Endodermal cell (in vitro differentiated cells): ENCODE data around the gene NDUFV1. TPM values are rescaled to one million over a fixed set of nuclear protein-coding genes. Genes with fewer than 3 reads are reported as not detected.

Source experiments
- DNase-seq: peaks from one replicate; pipeline ENCODE4 v3.0.0-alpha.2; 2017
- H3K27ac ChIP-seq: 2 replicates; pipeline ENCODE4 v1.5.1; 2013; ENCODE audit warnings: mild to moderate bottlenecking, low read depth, low read length, moderate library complexity
- H3K27me3 ChIP-seq: 2 replicates; pipeline ENCODE4 v1.6.1; 2013; ENCODE audit warnings: mild to moderate bottlenecking, low read length, moderate library complexity; ENCODE audit not compliant: insufficient read depth, control insufficient read depth, poor library complexity, severe bottlenecking
- H3K36me3 ChIP-seq: 2 replicates; pipeline ENCODE4 v1.7.0; 2013; ENCODE audit warnings: mild to moderate bottlenecking, low read length, moderate library complexity; ENCODE audit not compliant: control insufficient read depth, insufficient read depth
- H3K4me1 ChIP-seq: one replicate; pipeline ENCODE4 v1.7.0; 2013; ENCODE audit warnings: low read length; ENCODE audit not compliant: control insufficient read depth, insufficient read depth
- H3K4me3 ChIP-seq: 2 replicates; pipeline ENCODE4 v1.5.1; 2013; ENCODE audit warnings: mild to moderate bottlenecking, low read length, moderate library complexity
- H3K9ac ChIP-seq: 2 replicates; pipeline ENCODE4 v1.6.1; 2013; ENCODE audit warnings: mild to moderate bottlenecking, low read length, moderate library complexity; ENCODE audit not compliant: poor library complexity, severe bottlenecking; ENCODE audit errors: extremely low read depth
- H3K9me3 ChIP-seq: 2 replicates; pipeline ENCODE4 v1.6.1; 2013; ENCODE audit warnings: mild to moderate bottlenecking, low read length, moderate library complexity; ENCODE audit not compliant: control insufficient read depth
- H3K27ac Mint-ChIP-seq: 2 replicates; pipeline ENCODE4 v1.8.0; 2020; ENCODE audit warnings: mixed read lengths
- H3K27me3 Mint-ChIP-seq: 2 replicates; pipeline ENCODE4 v1.8.0; 2021; ENCODE audit warnings: mild to moderate bottlenecking, mixed read lengths; ENCODE audit not compliant: insufficient read depth
- H3K36me3 Mint-ChIP-seq: 2 replicates; pipeline ENCODE4 v1.8.0; 2020; ENCODE audit warnings: low read depth, mixed read lengths
- H3K4me1 Mint-ChIP-seq: 2 replicates; pipeline ENCODE4 v1.8.0; 2020; ENCODE audit warnings: mixed read lengths
- H3K4me3 Mint-ChIP-seq: 2 replicates; pipeline ENCODE4 v1.8.0; 2020; ENCODE audit warnings: mild to moderate bottlenecking, moderate library complexity, mixed read lengths
- H3K9me3 Mint-ChIP-seq: 2 replicates; pipeline ENCODE4 v1.8.0; 2020; ENCODE audit warnings: mild to moderate bottlenecking, mixed read lengths
- WGBS, 2 experiments: methylation state at CpG; one replicate each; pipeline versions ENCODE4 v1.1.5 to v1.1.7; 2013; ENCODE audit warnings: missing lambda C conversion rate in 2 of 2, mixed read lengths in 1 of 2; ENCODE audit not compliant: insufficient coverage in 1 of 2, insufficient read length in 1 of 2; 5-methylcytosine and 5-hydroxymethylcytosine counted together
- total RNA-seq, 2 donors: library from RNA; stranded (reverse); fragmentation: NEBNext Ultra II Directional in 1 of 2; extraction: Animal tissue kit (Norgen Biotek cat#: 25700) in 1 of 2; gene quantifications; 2 replicates in 1 of 2; 3 replicates in 1 of 2; pipeline ENCODE4 v1.2.1, GENCODE V29; 2021
- TF ChIP-seq, protein P1 (sequence below): fragments of 200-600 bp; sonication (generic); conservative IDR thresholded peaks from 2 replicates; pipeline ENCODE4 v1.5.0; 2021; ENCODE audit warnings: antibody characterized with exemption, mild to moderate bottlenecking

NDUFV1 gene
- total RNA-seq, 2 donors from 2014 or later, result 135 to 160 TPM

GRCh38 chr11:67638535-67639437 lies 32.0 kb downstream of the NDUFV1 start:
- Histone ChIP-seq H3K4me3 (no peak overlapping the region), H3K27me3 (peaks cover 5% of the 10 kb centered on the region), H3K9ac (no peak overlapping the region), H3K27ac (no peak overlapping the region), H3K4me1 (no peaks in the 10 kb centered on the region), H3K9me3 (no peaks in the 10 kb centered on the region), H3K36me3 (no peaks in the 10 kb centered on the region)
- peak; percentile 52 for DNase-seq
- H3K4me1 Mint-ChIP-seq, result no peaks in the 10 kb centered on the region
- no peak overlapping the region for H3K27ac Mint-ChIP-seq
- no peaks in the 10 kb centered on the region for H3K36me3 Mint-ChIP-seq
- H3K9me3 Mint-ChIP-seq, result no peaks in the 10 kb centered on the region
- TF ChIP-seq, protein P1, sequence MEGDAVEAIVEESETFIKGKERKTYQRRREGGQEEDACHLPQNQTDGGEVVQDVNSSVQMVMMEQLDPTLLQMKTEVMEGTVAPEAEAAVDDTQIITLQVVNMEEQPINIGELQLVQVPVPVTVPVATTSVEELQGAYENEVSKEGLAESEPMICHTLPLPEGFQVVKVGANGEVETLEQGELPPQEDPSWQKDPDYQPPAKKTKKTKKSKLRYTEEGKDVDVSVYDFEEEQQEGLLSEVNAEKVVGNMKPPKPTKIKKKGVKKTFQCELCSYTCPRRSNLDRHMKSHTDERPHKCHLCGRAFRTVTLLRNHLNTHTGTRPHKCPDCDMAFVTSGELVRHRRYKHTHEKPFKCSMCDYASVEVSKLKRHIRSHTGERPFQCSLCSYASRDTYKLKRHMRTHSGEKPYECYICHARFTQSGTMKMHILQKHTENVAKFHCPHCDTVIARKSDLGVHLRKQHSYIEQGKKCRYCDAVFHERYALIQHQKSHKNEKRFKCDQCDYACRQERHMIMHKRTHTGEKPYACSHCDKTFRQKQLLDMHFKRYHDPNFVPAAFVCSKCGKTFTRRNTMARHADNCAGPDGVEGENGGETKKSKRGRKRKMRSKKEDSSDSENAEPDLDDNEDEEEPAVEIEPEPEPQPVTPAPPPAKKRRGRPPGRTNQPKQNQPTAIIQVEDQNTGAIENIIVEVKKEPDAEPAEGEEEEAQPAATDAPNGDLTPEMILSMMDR, result no peak
- WGBS, 2 experiments, result 92 to 97% methylated on average over 14 to 24 of the region's 24 CpGs
- no peak overlapping the region for H3K4me3 Mint-ChIP-seq
- peaks cover 25% of the 10 kb centered on the region for H3K27me3 Mint-ChIP-seq

DNA sequence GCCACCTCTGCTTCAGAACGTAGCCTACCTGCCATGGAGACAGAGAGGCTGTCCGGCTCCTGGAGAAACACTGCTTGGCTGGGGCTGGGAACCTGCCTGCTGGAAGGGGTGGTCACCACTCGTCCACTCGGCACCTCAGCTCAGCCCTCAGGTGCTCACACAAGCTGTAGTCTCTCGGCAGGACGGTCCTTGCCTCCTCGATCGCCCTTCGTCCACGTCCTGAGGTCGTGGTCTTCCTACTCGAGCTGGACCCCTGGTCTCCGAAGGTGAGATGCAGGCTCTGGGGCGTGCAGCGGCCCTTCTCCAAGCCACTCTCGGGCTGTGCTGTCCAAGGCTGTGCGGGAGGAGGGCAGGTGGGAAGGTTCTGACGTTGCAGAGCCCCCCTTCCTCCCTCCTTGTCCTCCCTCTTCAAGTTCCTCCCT lies 32.7 kb downstream of the NDUFV1 start, which contains the start of gene TBX10:
TBX10 (minus strand) TSS at position 326 of the 422 bp plus-strand sequence; CDS start at position 35, 291 bp downstream.
- H3K36me3 ChIP-seq, result no peaks in the 10 kb centered on the region
- Mint-ChIP-seq H3K27me3 (peaks cover 25% of the 10 kb centered on the region), H3K36me3 (no peaks in the 10 kb centered on the region), H3K27ac (no peak within 1 kb of the TSS), H3K4me3 (no peak within 1 kb of the TSS), H3K4me1 (no peaks in the 10 kb centered on the region), H3K9me3 (peaks cover 3% of the 10 kb centered on the region)
- TF ChIP-seq, protein P1, result no peak
- H3K27ac ChIP-seq, result no peak within 1 kb of the TSS
- H3K9me3 ChIP-seq, result no peaks in the 10 kb centered on the region
- H3K4me1 ChIP-seq, result no peaks in the 10 kb centered on the region
- no peak within 1 kb of the TSS for H3K4me3 ChIP-seq
- peak; percentile 56 for DNase-seq
- 86 to 92% methylated on average over 13 to 18 of the region's 18 CpGs for WGBS, 2 experiments
- no peak within 1 kb of the TSS for H3K9ac ChIP-seq
- H3K27me3 ChIP-seq, result peaks cover 5% of the 10 kb centered on the region

DNA sequence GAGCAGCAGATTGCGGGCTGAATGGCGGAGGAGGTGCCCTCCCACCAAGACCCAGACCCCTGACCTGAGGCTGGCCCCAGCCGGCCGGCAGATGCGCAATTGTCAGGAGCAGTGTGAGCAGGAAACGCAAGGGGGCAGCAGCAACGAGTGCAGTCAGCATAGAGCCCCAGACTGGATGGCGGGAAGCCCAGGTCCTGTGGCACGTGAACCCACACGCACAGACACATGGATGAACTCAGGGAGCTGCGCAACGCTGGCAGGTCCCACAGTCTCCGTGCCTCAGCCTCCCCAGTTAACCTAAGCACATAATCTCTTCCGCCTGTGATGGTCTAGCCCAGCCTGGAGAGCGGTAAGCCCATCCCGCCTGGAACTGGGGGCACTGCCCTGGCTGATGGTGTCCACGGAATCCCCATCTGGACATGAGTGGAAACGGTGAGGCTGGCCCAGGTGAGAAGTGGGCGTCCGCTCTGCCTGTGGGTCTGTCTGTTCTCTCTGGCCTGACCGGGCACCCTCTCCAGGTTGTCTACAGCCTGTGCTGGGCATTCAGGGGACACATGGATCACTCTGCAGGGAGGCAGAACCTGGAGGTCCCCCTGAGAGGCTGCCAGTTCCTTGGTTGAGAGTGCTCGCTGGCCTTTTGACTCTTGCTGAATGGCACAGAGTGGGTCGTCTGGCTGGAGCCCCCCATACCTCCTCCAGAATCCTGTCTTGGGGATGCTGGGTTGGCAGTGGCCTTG lies 33.5 kb downstream of the NDUFV1 start:
- Histone ChIP-seq H3K4me1 (no peaks in the 10 kb centered on the region), H3K9ac (no peak overlapping the region), H3K4me3 (no peak overlapping the region), H3K36me3 (no peaks in the 10 kb centered on the region), H3K9me3 (no peaks in the 10 kb centered on the region), H3K27ac (no peak overlapping the region), H3K27me3 (peaks cover 5% of the 10 kb centered on the region)
- 59 to 64% methylated on average over 16 to 23 of the region's 23 CpGs for WGBS, 2 experiments
- Mint-ChIP-seq H3K4me3 (no peak overlapping the region), H3K36me3 (no peaks in the 10 kb centered on the region), H3K4me1 (no peaks in the 10 kb centered on the region), H3K27ac (no peak overlapping the region), H3K9me3 (peaks cover 3% of the 10 kb centered on the region), H3K27me3 (peaks cover 25% of the 10 kb centered on the region)
- peak; percentile 94 for DNase-seq
- TF ChIP-seq, protein P1, result peak; percentile 84
